ENCODE measurements around the gene USP7.

DNA sequence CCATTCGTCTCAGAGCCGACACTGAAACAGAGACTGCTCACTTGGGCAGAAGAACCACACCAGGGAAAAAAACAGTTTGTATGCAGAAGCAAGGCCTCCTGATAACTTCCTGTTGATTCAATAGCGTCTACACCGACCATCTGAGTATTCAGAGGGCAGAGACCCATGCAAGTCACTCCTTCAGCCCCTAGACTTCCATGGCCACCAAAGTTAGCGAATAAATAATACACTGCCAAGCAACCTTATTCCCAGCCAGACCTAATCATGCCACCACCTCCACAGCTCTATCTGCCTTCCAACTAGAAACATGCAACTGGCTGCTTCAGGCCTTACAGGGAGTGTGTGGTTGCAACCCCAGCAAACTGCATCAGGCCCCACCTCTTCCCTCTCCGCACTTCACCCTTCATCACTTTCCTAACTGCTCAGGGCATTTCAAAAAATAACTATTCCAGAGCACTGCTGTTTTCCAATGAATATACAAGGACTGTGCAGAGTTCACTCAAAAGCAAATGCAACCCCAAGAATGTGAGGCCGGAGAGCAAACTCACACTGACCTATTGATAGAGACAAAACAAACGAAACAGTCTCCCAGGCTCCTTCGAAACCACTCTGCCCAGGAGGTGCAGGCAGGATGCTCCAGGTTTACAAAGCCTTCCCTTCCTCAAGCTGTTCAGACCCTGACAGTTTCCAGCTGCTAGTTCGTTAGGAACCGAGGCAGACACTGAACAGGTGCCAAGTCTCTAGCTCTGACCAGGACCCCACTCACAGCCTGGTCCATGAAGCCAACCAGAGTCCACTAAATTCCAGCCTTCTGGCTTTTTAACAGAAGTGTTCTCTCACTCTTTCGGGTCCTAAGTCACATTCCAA is 3.6 kb downstream of the USP7 start:
- TF ChIP-seq, protein P1, sequence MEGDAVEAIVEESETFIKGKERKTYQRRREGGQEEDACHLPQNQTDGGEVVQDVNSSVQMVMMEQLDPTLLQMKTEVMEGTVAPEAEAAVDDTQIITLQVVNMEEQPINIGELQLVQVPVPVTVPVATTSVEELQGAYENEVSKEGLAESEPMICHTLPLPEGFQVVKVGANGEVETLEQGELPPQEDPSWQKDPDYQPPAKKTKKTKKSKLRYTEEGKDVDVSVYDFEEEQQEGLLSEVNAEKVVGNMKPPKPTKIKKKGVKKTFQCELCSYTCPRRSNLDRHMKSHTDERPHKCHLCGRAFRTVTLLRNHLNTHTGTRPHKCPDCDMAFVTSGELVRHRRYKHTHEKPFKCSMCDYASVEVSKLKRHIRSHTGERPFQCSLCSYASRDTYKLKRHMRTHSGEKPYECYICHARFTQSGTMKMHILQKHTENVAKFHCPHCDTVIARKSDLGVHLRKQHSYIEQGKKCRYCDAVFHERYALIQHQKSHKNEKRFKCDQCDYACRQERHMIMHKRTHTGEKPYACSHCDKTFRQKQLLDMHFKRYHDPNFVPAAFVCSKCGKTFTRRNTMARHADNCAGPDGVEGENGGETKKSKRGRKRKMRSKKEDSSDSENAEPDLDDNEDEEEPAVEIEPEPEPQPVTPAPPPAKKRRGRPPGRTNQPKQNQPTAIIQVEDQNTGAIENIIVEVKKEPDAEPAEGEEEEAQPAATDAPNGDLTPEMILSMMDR (IDR thresholded peaks at IDR 0.05; ENCODE audit: low read depth, low read length, poor library complexity, severe bottlenecking), result no peak
- TF ChIP-seq EZH2phosphoT487 (IDR thresholded peaks at IDR 0.05; ENCODE audit: borderline replicate concordance, low read length), result no peak
